Testis (tissue), 2 donors: ENCODE results near the gene STEAP2.

Experiments used
- CTCF ChIP-seq, 3 experiments: fragments of 450-650 bp in 2 of 3; fragments of 200-600 bp in 1 of 3; sonication (generic) in 1 of 3; IDR thresholded peaks; one replicate each; pipeline ENCODE4 v1.5.1; 2016 to 2019; ENCODE audit warnings: antibody characterized with exemption in 3 of 3, mild to moderate bottlenecking in 2 of 3, moderate library complexity in 1 of 3
- POLR2A ChIP-seq: fragments of 450-650 bp; IDR thresholded peaks from one replicate; pipeline ENCODE4 v1.6.1; 2017; ENCODE audit warnings: antibody characterized with exemption, mild to moderate bottlenecking, moderate library complexity

- TF ChIP-seq CTCF (IDR thresholded peaks at IDR 0.05) = no peak
- TF ChIP-seq POLR2A = no peak
Observed at GRCh38 chr7:90222390-90222789, 10.8 kb downstream of the STEAP2 start.
